Urinary bladder (tissue), 4 donors: ENCODE measurements around the gene DHRS1. TPM values are rescaled to one million over a fixed set of nuclear protein-coding genes. Genes with fewer than 3 reads are reported as not detected.

Experiments used
- DNase-seq: peaks from one replicate; pipeline ENCODE4 v3.0.0-alpha.2; 2015; ENCODE audit errors: extremely low spot score
- H3K27ac ChIP-seq: one replicate; pipeline ENCODE4 v1.5.1; 2013; ENCODE audit warnings: low read depth, mild to moderate bottlenecking, moderate library complexity
- H3K36me3 ChIP-seq: one replicate; pipeline ENCODE4 v1.6.1; 2013; ENCODE audit warnings: mild to moderate bottlenecking, moderate library complexity; ENCODE audit not compliant: insufficient read depth
- H3K4me1 ChIP-seq: one replicate; pipeline ENCODE4 v1.6.1; 2013; ENCODE audit warnings: mild to moderate bottlenecking, moderate library complexity; ENCODE audit not compliant: insufficient read depth
- H3K4me3 ChIP-seq: one replicate; pipeline ENCODE4 v1.5.1; 2013; ENCODE audit warnings: low read depth, low read length
- WGBS: extraction: QIAGEN DNeasy Blood & Tissue Kit; methylation state at CpG from one replicate; pipeline ENCODE4 v1.1.7; 2013; 5-methylcytosine and 5-hydroxymethylcytosine counted together
- polyA plus RNA-seq: library from polyadenylated mRNA; stranded (reverse); fragments of 200-250 nt; gene quantifications from one replicate; pipeline ENCODE4 v1.2.3, GENCODE V29; 2013
- total RNA-seq: library from RNA; depleted of rRNA; stranded (reverse); fragments of >200 nt; gene quantifications from one replicate; pipeline ENCODE4 v1.2.3, GENCODE V29; 2014
- donor health status: healthy with polysubstance abuse.
- donor health status: healthy.

Gene DHRS1
- total and polyA plus RNA-seq, 2 donors, result 10.4 to 33.4 TPM

GRCh38 chr14:24241829-24242443, 57.6 kb downstream of the DHRS1 start:
- H3K36me3 ChIP-seq, result peaks cover 3% of the 10 kb centered on the region
- peak overlapping the region; percentile 98 for H3K27ac ChIP-seq
- H3K4me3 ChIP-seq, result peak overlapping the region; percentile 71
- no peaks in the 10 kb centered on the region for H3K4me1 ChIP-seq
- DNase-seq, result peak; percentile 88
- WGBS, result under 1% methylated on average over 39 of the region's 39 CpGs

Other genes with a start within 250 kb of the DHRS1 start
Only the 30 nearest of the 34 such genes appear.
- 34.0 TPM for gene DCAF11, start 185.0 kb downstream of the DHRS1 start, total RNA-seq
- gene DCAF11, start 185.0 kb downstream of the DHRS1 start, polyA plus RNA-seq, result 52.5 TPM
- gene NRL, start 184.8 kb downstream of the DHRS1 start, total RNA-seq, result 0.85 TPM
- gene NRL, start 184.8 kb downstream of the DHRS1 start, polyA plus RNA-seq, result 2.9 TPM
- 4.2 TPM for gene FITM1, start 169.1 kb downstream of the DHRS1 start, total RNA-seq
- gene FITM1, start 169.1 kb downstream of the DHRS1 start, polyA plus RNA-seq, result 0.81 TPM
- gene PSME1, start 163.6 kb downstream of the DHRS1 start, total RNA-seq, result 78.0 TPM
- gene PSME1, start 163.6 kb downstream of the DHRS1 start, polyA plus RNA-seq, result 214 TPM
- gene EMC9, start 158.2 kb downstream of the DHRS1 start, total RNA-seq, result 5.0 TPM
- 24.4 TPM for gene EMC9, start 158.2 kb downstream of the DHRS1 start, polyA plus RNA-seq
- gene PSME2, start 153.2 kb downstream of the DHRS1 start, total RNA-seq, result 67.9 TPM
- 97.7 TPM for gene PSME2, start 153.2 kb downstream of the DHRS1 start, polyA plus RNA-seq
- 30.8 TPM for gene RNF31, start 152.3 kb downstream of the DHRS1 start, total RNA-seq
- 45.8 TPM for gene RNF31, start 152.3 kb downstream of the DHRS1 start, polyA plus RNA-seq
- gene IRF9, start 138.5 kb downstream of the DHRS1 start, total RNA-seq, result 56.8 TPM
- 106 TPM for gene IRF9, start 138.5 kb downstream of the DHRS1 start, polyA plus RNA-seq
- 5.8 TPM for gene REC8, start 127.7 kb downstream of the DHRS1 start, total RNA-seq
- 8.5 TPM for gene REC8, start 127.7 kb downstream of the DHRS1 start, polyA plus RNA-seq
- 9.8 TPM for gene IPO4, start 111.0 kb downstream of the DHRS1 start, total RNA-seq
- 24.3 TPM for gene IPO4, start 111.0 kb downstream of the DHRS1 start, polyA plus RNA-seq
- gene TM9SF1, start 104.3 kb downstream of the DHRS1 start, total RNA-seq, result 30.4 TPM
- 48.1 TPM for gene TM9SF1, start 104.3 kb downstream of the DHRS1 start, polyA plus RNA-seq
- gene TSSK4, start 94.1 kb downstream of the DHRS1 start, total RNA-seq, result 0.26 TPM
- gene TSSK4, start 94.1 kb downstream of the DHRS1 start, polyA plus RNA-seq, result 0.11 TPM
- 22.5 TPM for gene CHMP4A, start 86.3 kb downstream of the DHRS1 start, total RNA-seq
- 111 TPM for gene CHMP4A, start 86.3 kb downstream of the DHRS1 start, polyA plus RNA-seq
- gene MDP1, start 83.7 kb downstream of the DHRS1 start, total RNA-seq, result 15.1 TPM
- 29.1 TPM for gene MDP1, start 83.7 kb downstream of the DHRS1 start, polyA plus RNA-seq
- gene NEDD8, start 67.4 kb downstream of the DHRS1 start, total RNA-seq, result 73.8 TPM
- gene NEDD8, start 67.4 kb downstream of the DHRS1 start, polyA plus RNA-seq, result 220 TPM
- 44.9 TPM for gene GMPR2, start 66.9 kb downstream of the DHRS1 start, total RNA-seq
- gene GMPR2, start 66.9 kb downstream of the DHRS1 start, polyA plus RNA-seq, result 63.1 TPM
- gene TINF2, start 57.2 kb downstream of the DHRS1 start, total RNA-seq, result 35.1 TPM
- gene TINF2, start 57.2 kb downstream of the DHRS1 start, polyA plus RNA-seq, result 68.7 TPM
- gene TGM1, start 36.6 kb downstream of the DHRS1 start, total RNA-seq, result 1.2 TPM
- gene TGM1, start 36.6 kb downstream of the DHRS1 start, polyA plus RNA-seq, result 0.65 TPM
- gene RABGGTA, start 28.2 kb downstream of the DHRS1 start, total RNA-seq, result 9.5 TPM
- gene RABGGTA, start 28.2 kb downstream of the DHRS1 start, polyA plus RNA-seq, result 23.4 TPM
- gene NOP9, start 70 bp upstream of the DHRS1 start, total RNA-seq, result 12.8 TPM
- 18.0 TPM for gene NOP9, start 70 bp upstream of the DHRS1 start, polyA plus RNA-seq
- gene CIDEB, start 8.2 kb upstream of the DHRS1 start, total RNA-seq, result 7.3 TPM
- gene CIDEB, start 8.2 kb upstream of the DHRS1 start, polyA plus RNA-seq, result 12.8 TPM
- gene LTB4R2, start 10.4 kb upstream of the DHRS1 start, total RNA-seq, result 4.0 TPM
- 2.8 TPM for gene LTB4R2, start 10.4 kb upstream of the DHRS1 start, polyA plus RNA-seq
- 2.3 TPM for gene LTB4R, start 11.7 kb upstream of the DHRS1 start, total RNA-seq
- 6.0 TPM for gene LTB4R, start 11.7 kb upstream of the DHRS1 start, polyA plus RNA-seq
- 12.6 TPM for gene ADCY4, start 35.3 kb upstream of the DHRS1 start, total RNA-seq
- 28.7 TPM for gene ADCY4, start 35.3 kb upstream of the DHRS1 start, polyA plus RNA-seq
- gene RIPK3, start 40.2 kb upstream of the DHRS1 start, total RNA-seq, result 4.4 TPM
- 7.8 TPM for gene RIPK3, start 40.2 kb upstream of the DHRS1 start, polyA plus RNA-seq
- gene NFATC4, start 68.4 kb upstream of the DHRS1 start, total RNA-seq, result 41.8 TPM
- 136 TPM for gene NFATC4, start 68.4 kb upstream of the DHRS1 start, polyA plus RNA-seq
- 35.4 TPM for gene NYNRIN, start 99.2 kb upstream of the DHRS1 start, total RNA-seq
- 13.5 TPM for gene NYNRIN, start 99.2 kb upstream of the DHRS1 start, polyA plus RNA-seq
- gene CBLN3, start 129.9 kb upstream of the DHRS1 start, total RNA-seq, result 1.8 TPM
- gene CBLN3, start 129.9 kb upstream of the DHRS1 start, polyA plus RNA-seq, result 5.9 TPM
- gene KHNYN, start 130.2 kb upstream of the DHRS1 start, total RNA-seq, result 51.4 TPM
- 37.5 TPM for gene KHNYN, start 130.2 kb upstream of the DHRS1 start, polyA plus RNA-seq
- 12.3 TPM for gene SDR39U1, start 143.0 kb upstream of the DHRS1 start, total RNA-seq
- 70.9 TPM for gene SDR39U1, start 143.0 kb upstream of the DHRS1 start, polyA plus RNA-seq